Neural cell (in vitro differentiated cells): ENCODE results near the gene PTK6.

Experiments used
- CTCF ChIP-seq: fragments of 450-650 bp; IDR thresholded peaks from 2 replicates; pipeline ENCODE4 v1.5.1; 2014; ENCODE audit warnings: antibody characterized with exemption, mild to moderate bottlenecking, moderate library complexity; ENCODE audit not compliant: poor library complexity, severe bottlenecking
- EZH2 ChIP-seq: fragments of 200-600, 300-800 bp; shearing (Covaris generic), sonication (generic); IDR thresholded peaks from 2 replicates; pipeline ENCODE4 v1.6.1; 2014; ENCODE audit warnings: antibody characterized with exemption, low read length, borderline replicate concordance, mild to moderate bottlenecking; ENCODE audit not compliant: insufficient read depth, poor library complexity, severe bottlenecking
- MXI1 ChIP-seq: fragments of 450-650 bp; conservative IDR thresholded peaks from 2 replicates; pipeline ENCODE4 v1.6.1; 2014; ENCODE audit warnings: antibody characterized with exemption, mild to moderate bottlenecking; ENCODE audit not compliant: poor library complexity, severe bottlenecking
- RAD21 ChIP-seq: fragments of 450-650 bp; conservative IDR thresholded peaks from 2 replicates; pipeline ENCODE4 v1.6.1; 2014; ENCODE audit warnings: antibody characterized with exemption, mild to moderate bottlenecking, moderate library complexity

- TF ChIP-seq CTCF (no peak), RAD21 (no peak), MXI1 (no peak), EZH2 (no peak)
Observed at GRCh38 chr20:63496596-63497120, 40.5 kb downstream of the PTK6 start.
